Measurements from ENCODE around the gene RNF34.

RNF34 gene

GRCh38 chr12:121358073-121358472 lies 41.8 kb upstream of the RNF34 start:
- Histone ChIP-seq H3K27me3 (ENCODE audit: insufficient read depth, low read length, poor library complexity, severe bottlenecking) (no peaks in the 10 kb centered on the region), H3K9me2 (replicated peaks; ENCODE audit: low read depth, low read length) (no peaks in the 10 kb centered on the region), H3K36me3 (ENCODE audit: insufficient read depth, low read length) (no peaks in the 10 kb centered on the region), H3K4me1 (ENCODE audit: insufficient read depth, low read length, poor library complexity, severe bottlenecking) (peaks cover 2% of the 10 kb centered on the region), H3F3A (ENCODE audit: low read depth) (no peaks in the 10 kb centered on the region), H2AFZ (ENCODE audit: low read length) (no peak overlapping the region), H3K9me3 (ENCODE audit: insufficient read depth, low read depth, low read length) (no peaks in the 10 kb centered on the region), H3K4me3 (ENCODE audit: low read length, poor library complexity, severe bottlenecking) (no peak overlapping the region), H3K4me2 (ENCODE audit: low read depth, low read length, poor library complexity, severe bottlenecking) (no peak overlapping the region), H4K20me1 (ENCODE audit: insufficient read depth, low read length, poor library complexity, severe bottlenecking) (no peaks in the 10 kb centered on the region), H3K79me2 (ENCODE audit: insufficient read depth, low read length) (no peaks in the 10 kb centered on the region), H3K9ac (ENCODE audit: low read depth, low read length, poor library complexity, severe bottlenecking) (no peak overlapping the region)
- no peak for TF ChIP-seq CTCF (conservative IDR thresholded peaks at IDR 0.05; ENCODE audit: low read length)
- TF ChIP-seq EZH2phosphoT487 (IDR thresholded peaks at IDR 0.05; ENCODE audit: borderline replicate concordance), result no peak

- H3K4me3 ChIP-seq (ENCODE audit: low read length, poor library complexity, severe bottlenecking), result no peak overlapping the region
- no peaks in the 10 kb centered on the region for H3K27me3 ChIP-seq (ENCODE audit: insufficient read depth, low read length, poor library complexity, severe bottlenecking)
- TF ChIP-seq CTCF (conservative IDR thresholded peaks at IDR 0.05; ENCODE audit: low read length) (no peak), EZH2phosphoT487 (IDR thresholded peaks at IDR 0.05; ENCODE audit: borderline replicate concordance) (no peak)
- no peaks in the 10 kb centered on the region for H3K9me2 ChIP-seq (replicated peaks; ENCODE audit: low read depth, low read length)
- H3K9ac ChIP-seq (ENCODE audit: low read depth, low read length, poor library complexity, severe bottlenecking), result no peak overlapping the region
- H3K4me1 ChIP-seq (ENCODE audit: insufficient read depth, low read length, poor library complexity, severe bottlenecking), result no peaks in the 10 kb centered on the region
- H3K4me2 ChIP-seq (ENCODE audit: low read depth, low read length, poor library complexity, severe bottlenecking), result no peak overlapping the region
- H3K9me3 ChIP-seq (ENCODE audit: insufficient read depth, low read depth, low read length), result no peaks in the 10 kb centered on the region
- no peaks in the 10 kb centered on the region for H3K79me2 ChIP-seq (ENCODE audit: insufficient read depth, low read length)
- no peaks in the 10 kb centered on the region for H3F3A ChIP-seq (ENCODE audit: low read depth)
- H2AFZ ChIP-seq (ENCODE audit: low read length), result no peak overlapping the region
- no peaks in the 10 kb centered on the region for H3K36me3 ChIP-seq (ENCODE audit: insufficient read depth, low read length)
- no peaks in the 10 kb centered on the region for H4K20me1 ChIP-seq (ENCODE audit: insufficient read depth, low read length, poor library complexity, severe bottlenecking)
Observed at GRCh38 chr12:121364683-121365121, 35.2 kb upstream of the RNF34 start.

- Histone ChIP-seq H3K4me2 (ENCODE audit: low read depth, low read length, poor library complexity, severe bottlenecking) (no peak overlapping the region), H3K9me3 (ENCODE audit: insufficient read depth, low read depth, low read length) (no peaks in the 10 kb centered on the region), H3K27me3 (ENCODE audit: insufficient read depth, low read length, poor library complexity, severe bottlenecking) (no peaks in the 10 kb centered on the region), H3K36me3 (ENCODE audit: insufficient read depth, low read length) (no peaks in the 10 kb centered on the region), H4K20me1 (ENCODE audit: insufficient read depth, low read length, poor library complexity, severe bottlenecking) (no peaks in the 10 kb centered on the region), H2AFZ (ENCODE audit: low read length) (no peak overlapping the region), H3K4me1 (ENCODE audit: insufficient read depth, low read length, poor library complexity, severe bottlenecking) (no peaks in the 10 kb centered on the region), H3K79me2 (ENCODE audit: insufficient read depth, low read length) (no peaks in the 10 kb centered on the region), H3K4me3 (ENCODE audit: low read length, poor library complexity, severe bottlenecking) (no peak overlapping the region), H3F3A (ENCODE audit: low read depth) (no peaks in the 10 kb centered on the region), H3K9ac (ENCODE audit: low read depth, low read length, poor library complexity, severe bottlenecking) (no peak overlapping the region), H3K9me2 (replicated peaks; ENCODE audit: low read depth, low read length) (no peaks in the 10 kb centered on the region)
- no peak for TF ChIP-seq CTCF (conservative IDR thresholded peaks at IDR 0.05; ENCODE audit: low read length)
- no peak for TF ChIP-seq EZH2phosphoT487 (IDR thresholded peaks at IDR 0.05; ENCODE audit: borderline replicate concordance)
Observed at GRCh38 chr12:121365416-121366062, 34.4 kb upstream of the RNF34 start.
